ENCODE data around the gene RAB39B.
"Not testable (repeated sequence)": the region's sequence is repeated elsewhere in the genome, so short reads cannot be mapped to it uniquely, and the experiment has no call there.

RAB39B gene, protein sequence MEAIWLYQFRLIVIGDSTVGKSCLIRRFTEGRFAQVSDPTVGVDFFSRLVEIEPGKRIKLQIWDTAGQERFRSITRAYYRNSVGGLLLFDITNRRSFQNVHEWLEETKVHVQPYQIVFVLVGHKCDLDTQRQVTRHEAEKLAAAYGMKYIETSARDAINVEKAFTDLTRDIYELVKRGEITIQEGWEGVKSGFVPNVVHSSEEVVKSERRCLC

DNA sequence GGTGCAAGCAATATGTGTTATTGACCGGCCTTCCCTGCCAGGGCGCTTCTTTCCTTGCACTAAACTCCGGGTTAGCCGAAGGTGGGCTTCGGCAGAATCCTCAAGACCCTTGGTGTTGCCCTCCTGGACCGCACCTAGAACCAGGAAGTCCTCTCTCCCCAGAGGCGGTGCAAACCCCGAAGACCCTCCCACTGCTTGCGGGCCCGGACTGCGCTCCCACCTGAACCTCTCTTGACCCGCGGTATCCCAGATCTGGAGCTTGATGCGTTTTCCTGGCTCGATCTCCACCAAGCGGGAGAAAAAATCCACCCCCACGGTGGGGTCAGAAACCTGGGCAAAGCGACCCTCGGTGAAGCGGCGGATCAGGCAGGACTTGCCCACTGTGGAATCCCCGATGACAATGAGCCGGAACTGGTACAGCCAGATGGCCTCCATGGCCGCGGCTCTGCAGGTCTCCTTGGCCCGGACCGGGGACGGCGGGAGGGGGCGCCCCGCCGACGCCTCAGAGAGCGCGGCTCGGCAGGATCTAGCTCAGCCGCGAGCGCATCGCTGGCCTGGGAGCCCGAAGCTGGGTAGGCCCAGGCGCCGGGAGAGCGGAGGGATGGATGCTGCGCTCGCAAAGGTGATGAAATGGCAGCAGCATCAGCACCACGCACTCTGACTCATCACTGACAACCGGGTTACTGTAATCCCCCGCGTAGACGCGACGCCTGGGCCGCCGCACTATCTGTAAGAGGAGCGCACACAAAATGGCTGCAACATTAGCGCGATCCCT, at the start of gene RAB39B:
Gene RAB39B (minus strand): TSS at position 638 of the 775 bp plus-strand sequence. CDS start 203 bp downstream, at position 435.
- DNase-seq: peak; percentile 62 to 70

DNA sequence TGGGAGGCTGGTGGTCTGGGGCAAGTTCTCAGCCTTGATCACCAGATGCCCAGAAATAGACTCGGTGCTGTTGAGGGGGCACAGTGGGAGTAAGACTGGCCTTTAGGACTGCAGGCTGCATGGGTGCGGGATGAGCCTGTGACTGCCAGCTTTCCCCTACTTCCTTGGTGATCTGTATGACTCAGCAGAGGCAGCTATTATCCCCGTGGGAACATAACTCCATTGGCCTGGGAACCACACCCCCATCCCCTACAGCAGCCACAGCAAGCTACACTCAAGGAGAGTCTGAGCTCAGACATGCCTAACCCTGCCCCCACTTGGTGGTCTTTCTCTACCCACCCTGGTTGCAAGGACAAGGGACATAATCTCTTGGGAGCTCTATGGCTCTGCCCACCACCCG, 49.5 kb upstream of the RAB39B start:
- DNase-seq: no peak

DNA sequence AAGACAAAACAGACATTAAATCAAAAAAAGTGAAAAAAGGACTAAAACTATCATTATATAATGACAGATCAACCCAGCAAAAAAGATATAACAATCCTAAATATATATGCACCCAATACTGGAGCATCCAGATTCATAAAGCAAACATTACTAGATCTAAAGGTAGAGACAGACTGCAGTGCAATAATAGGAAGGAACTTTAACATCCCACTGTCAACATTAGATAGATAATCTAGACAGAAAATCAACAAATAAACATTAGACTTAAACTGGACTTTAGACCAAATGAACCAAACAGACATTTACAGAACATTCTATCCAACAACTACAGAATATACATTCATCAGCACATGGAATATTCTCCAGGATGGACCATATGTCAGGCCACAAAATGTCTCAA, 29.5 kb upstream of the RAB39B start:
- no peak for DNase-seq

DNA sequence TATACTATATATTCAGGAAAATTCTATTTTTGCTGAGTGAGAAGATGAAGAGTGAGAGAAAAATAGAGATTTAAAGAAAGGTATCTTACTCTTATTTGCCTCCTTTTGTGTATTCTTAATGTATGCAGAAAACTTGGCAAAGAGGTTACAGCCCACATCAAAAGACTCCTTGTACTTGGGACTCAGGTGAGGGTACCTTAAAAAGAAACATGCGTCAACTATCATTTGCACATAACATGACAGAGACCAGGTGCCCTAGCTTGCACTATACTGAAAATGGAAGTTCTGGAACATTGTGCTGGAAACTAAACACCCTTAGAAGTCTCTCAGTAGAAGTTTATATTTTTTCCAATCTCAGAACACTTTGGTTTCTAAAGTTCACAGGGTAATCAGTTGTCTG, 15.6 kb upstream of the RAB39B start:
- DNase-seq: no peak

DNA sequence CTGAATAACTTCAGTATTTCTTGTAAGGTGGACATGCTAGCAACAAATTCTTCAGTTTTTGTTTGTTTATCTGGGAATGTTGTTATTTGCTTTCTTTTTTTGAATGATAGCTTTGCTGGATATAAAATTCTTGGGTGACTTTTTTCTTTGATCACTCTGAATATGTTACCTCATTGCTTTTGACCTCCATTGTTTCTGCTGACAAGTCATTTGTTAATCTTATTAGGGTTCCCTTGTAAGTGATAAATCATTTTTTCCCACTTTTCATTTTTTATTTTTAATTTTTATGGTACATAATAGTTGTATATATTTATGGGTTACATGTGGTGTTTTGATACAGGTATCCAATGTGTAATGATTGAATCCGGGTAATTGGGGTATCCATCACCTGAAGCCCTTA, 6.7 kb upstream of the RAB39B start:
- DNase-seq: no peak

DNA sequence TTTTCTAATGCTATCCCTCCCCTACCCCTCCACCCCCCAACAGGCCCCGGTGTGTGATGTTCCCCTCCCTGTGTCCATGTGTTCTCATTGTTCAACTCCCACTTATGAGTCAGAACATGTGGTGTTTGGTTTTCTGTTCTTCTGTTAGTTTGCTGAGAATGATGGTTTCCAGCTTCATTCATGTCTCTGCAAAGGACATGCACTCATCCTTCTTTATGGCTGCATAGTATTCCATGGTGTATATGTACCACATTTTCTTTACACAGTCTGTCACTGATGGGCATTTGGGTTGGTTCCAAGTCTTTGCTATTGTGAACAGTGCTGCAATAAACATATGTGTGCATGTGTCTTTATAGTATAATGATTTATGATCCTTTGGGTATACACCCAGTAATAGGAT, 3.7 kb upstream of the RAB39B start:
- not testable (repeated sequence) for DNase-seq

DNA sequence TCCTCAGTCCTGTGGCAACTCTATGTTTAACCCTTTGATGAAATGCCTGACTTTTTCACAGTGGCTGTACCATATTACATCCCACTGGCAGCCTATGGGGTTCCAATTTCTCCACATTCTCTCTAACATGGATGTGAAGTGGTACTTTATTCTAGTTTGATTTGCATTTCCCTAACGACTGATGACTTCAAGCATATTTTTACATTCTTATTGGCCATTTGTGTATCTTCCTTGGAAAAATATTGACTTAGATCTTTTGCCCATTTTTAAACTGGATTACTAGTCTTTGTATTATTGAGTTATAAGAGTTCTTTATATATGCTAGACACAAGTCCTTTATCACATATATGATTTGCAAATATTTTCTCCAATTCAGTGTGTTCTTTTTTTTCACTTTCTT, 2.1 kb upstream of the RAB39B start:
- no peak for DNase-seq

DNA sequence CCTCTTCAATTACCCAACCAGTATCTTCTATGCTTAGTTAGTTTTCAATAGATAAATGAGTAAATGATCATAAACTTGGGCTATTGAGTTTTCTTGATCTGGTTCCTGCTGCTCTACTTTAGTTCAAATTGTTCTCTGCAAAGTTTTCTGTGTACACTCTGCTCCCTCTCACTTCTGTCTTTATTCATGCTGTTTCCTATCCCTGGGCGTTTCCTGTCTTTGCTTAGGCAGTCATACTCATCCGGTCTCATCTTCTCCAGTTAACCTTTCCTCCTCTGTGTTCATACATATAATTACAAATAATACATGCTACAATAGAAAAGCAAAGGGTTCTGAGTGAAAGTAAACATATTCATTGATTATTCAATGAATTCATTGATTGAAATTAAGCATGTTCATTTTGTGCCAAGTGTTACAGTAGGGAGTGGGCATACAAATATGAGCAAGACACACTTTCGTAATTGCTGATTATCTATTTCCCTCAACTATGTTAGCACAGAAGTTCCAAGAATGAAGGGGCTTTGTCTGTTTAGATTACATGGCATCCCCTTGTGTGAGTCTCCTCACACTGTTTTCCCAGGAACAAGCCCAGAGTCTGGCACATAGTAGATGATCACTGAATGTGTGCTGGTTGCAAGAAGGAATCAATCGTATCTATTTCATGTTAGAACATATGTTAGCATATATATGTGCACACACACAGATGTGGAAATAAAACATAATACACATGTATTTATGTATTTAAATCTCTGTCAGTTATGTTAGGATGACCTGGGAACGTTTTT, 1.1 kb downstream of the RAB39B start:
- no peak for DNase-seq

DNA sequence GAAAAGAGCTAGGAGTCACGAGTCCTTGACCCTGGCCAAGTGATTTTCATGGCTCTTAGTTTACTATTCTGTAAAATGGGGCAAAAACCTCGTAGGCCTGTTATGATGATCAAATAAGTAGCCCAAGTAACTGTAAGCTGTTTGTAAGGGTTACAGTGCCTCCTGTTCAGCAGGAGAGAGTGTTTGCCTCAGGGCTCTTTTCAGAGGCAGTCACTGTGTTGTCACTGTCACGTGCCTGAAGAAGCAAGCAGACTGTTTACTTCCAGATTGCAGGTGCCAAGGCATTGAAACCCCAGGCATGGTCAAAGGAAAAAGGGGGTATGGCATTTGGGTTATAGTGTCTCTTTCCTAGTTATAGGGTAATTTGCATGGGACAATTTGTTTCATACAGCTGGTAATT, 4.5 kb downstream of the RAB39B start:
- DNase-seq: no peak

DNA sequence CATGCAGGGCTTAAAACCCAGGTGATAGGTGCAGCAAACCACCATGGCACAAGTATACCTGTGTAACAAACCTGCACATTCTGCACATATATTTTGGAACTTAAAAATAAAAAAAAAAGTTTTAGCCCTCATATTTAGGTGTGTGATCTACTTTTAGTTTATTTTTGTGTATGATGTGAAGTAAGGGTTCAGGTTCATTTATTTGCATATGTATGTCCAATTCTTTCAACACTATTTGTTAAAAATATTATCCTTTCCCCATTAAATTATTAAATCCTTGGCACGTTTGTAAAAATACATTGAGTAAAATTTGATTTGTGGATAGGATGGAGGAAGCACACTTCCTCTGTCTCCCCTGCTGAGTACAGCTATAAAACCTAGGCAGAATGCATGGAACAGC, 12.9 kb downstream of the RAB39B start:
- no peak for DNase-seq

DNA sequence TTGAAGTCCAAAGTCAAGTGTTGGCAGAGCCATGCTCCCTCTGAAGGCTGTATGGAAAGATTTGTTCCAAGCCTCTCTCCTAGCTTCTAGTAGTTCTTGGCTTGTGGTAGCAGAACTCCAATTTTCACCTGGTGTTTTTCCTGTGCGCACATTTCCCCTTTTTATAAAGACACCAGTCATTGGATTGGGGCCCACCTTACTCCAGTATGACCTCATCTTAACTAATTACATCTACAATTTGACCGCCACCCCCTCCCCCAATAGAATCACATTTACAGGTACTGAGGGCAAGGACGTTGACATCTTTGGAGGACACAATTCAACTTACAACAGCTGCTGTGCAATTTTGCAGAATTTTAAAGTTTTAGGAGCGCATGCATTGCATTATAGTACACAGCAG, 16.8 kb downstream of the RAB39B start:
- DNase-seq: no peak

DNA sequence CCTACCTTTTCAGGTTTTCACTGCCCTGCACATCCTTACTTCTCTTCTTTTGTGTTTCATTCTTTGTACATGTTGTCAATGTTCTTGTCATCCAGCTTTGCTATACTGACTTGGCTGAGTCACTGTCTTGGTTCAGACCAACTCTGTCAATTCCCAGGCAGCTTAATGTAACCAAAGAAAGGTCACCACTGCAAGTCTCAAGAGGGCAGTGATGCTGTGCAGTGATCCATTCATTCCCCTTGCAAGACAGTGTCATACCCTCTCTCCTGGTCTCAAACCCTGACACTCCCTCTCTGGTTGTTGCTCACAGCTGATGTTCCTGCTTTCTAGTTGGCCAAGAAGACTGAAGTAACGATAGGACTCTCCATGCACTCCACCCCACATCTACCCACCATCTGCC, 17.5 kb downstream of the RAB39B start:
- DNase-seq: no peak

DNA sequence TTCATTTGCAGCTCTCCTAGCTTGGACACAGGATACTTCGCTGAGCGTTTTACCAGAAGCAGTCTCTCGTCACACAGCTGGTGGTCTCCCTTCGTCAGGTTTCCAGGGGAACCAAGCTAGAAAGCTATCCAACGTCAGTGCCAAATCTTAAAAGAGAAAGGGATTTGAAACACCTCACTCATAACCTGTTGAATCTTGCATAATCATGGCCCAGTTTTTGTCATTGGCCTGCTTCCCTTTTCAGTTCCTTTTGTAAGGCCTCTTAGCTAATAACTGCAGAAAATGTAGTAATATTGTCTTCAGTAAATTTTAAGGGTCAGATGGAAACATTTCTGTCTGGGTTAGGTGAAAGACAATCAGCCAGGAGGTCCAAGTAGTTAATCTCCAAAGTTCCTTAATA, 22.0 kb downstream of the RAB39B start:
- DNase-seq: no peak

DNA sequence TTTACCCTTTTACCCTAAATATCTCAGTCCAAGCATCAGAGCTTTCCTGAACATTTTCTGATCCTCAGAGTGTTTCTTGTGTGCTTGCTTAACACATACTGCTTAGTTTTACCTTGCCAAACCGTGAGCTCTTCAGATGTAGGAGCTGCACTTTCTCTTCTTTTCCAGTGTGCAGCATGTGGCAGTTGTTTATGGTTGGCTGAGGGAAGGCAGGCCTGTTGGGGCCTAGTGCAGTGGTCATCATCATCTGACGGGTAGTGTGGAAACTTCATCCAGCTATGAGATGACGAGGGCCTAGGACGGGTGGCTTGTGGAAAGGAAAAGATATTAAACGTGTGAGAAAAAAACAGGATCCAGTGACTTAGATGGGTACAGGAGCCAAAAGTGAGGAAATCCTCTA, 26.6 kb downstream of the RAB39B start:
- DNase-seq: no peak

DNA sequence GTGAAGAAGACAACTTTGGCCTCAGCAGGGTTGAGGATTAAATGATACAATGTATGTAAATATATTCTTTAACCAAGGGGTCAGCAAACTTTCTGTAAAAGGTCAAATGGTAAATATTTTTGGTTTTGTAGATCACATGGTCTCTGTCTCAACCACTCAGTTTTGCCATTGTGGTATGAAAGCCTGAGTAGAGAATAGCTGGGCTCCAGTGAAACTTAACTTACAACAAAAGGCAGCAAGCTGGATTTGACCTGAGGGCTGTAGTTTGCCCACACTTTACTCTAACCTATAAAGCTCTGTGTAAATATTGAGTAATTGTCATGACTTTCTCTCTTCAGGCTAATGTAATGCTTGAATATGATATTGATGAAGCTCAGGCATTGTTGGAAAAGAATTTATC, 28.4 kb downstream of the RAB39B start:
- DNase-seq: no peak

DNA sequence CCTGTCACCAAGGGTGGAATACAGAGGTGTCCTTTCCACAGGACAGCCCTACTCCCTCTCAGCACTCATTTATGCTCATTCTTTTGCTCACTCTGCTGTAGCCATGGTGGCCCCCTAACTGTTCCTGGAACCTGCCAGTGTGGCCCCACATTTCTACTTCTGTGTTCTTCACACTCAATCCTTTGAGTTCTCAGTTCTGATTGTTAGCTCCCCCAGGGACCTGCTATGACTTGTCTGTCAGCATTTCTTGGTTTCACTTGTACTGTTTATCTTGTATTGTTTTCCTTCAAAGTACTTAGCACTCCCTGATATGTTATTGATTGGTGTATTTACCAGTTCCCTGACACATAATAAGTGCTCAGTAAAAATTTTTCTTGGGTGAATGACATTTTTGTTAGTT, 33.1 kb downstream of the RAB39B start:
- no peak for DNase-seq

DNA sequence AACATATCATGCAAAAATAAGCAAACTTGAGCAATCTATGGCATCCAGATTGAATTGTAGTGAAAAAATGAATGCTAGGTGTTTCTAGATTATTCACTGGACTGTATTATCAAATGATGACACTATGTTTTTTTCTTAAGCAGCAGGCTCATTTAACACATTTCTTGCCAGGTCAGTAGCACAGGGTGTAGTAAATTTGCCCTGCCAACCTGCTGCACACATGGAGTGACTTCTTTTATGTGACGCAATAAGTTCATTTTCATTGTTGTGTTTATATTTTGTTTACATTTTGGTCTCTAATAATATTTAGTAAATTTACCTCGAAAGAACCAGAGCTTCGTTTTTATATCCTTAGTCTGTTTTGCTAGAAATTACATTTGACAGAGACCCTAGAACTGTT, 38.5 kb downstream of the RAB39B start:
- no peak for DNase-seq

DNA sequence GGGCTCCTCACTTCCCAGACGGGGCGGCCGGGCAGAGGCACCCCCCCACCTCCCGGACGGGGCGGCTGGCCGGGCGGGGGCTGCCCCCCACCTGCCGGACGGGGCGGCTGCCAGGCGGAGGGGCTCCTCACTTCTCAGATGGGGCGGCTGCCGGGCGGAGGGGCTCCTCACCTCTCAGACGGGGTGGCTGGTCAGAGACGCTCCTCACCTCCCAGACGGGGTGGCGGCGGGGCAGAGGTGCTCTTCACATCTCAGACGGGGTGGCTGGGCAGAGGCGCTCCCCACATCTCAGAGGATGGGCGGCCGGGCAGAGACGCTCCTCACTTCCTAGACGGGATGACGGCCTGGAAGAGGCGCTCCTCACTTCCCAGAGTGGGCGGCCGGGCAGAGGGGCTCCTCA, 40.5 kb downstream of the RAB39B start:
- DNase-seq: not testable (repeated sequence)

DNA sequence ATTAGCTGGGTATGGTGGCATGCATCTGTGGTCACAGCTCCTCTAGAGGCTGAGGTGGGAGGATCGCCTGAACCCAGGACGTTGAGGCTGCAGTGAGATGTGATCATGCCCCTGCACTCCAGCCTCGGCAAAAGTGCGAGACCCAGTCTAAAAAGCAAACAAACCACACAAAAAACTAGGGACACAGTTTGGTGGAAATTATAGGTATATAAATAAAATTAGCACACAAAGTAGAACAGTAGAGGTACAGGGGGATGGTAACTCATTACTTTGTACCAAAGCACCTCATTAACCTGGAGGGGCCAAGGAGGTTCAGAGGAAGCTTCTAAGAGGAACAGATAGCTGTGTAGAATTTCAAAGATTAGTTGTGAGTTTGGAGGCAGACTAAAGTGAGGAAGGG, 42.9 kb downstream of the RAB39B start:
- no peak for DNase-seq

DNA sequence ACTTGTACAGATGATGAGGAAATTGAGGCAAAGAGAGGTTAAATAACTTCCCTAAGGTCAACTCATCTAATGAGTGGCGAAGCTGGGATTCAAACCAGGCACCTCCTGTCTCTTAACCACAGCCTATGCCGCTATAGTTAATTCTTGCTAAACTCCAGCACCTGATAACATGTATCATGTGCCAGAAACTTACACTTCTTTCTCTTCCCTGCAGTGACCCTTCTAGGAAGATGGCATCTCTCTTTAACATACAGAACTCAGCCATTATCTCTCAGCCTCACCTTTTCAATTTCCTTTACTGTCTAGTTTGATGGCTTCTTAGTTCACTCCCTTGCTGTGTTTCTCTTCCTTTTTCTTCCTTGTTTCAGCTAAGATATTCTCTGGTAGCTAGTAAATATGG, 45.5 kb downstream of the RAB39B start:
- no peak for DNase-seq

DNA sequence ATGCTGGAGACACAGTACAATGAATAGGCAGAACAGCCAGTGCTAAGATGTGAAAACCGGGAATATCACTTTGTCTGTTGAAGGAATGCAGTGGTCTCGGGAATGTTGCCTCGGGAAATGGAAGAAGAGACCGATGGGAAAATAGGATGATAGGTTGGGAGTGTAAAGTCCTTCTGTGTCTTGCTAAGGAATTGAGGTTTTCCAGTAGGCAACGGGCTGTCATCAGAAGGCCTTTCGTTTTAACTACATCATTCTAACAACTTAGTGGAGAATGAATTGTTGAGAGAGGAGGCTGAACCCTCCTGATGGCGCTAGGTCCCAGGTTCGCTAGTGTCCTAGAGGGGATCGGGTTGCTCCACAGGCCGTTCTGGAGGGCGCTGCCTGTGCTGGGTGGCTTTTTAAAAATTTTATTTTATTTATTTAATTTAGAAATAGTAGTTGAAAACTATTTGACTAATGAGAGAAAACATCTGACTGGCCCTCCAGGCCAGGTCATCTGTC, 47.3 kb downstream of the RAB39B start:
- DNase-seq: no peak

DNA sequence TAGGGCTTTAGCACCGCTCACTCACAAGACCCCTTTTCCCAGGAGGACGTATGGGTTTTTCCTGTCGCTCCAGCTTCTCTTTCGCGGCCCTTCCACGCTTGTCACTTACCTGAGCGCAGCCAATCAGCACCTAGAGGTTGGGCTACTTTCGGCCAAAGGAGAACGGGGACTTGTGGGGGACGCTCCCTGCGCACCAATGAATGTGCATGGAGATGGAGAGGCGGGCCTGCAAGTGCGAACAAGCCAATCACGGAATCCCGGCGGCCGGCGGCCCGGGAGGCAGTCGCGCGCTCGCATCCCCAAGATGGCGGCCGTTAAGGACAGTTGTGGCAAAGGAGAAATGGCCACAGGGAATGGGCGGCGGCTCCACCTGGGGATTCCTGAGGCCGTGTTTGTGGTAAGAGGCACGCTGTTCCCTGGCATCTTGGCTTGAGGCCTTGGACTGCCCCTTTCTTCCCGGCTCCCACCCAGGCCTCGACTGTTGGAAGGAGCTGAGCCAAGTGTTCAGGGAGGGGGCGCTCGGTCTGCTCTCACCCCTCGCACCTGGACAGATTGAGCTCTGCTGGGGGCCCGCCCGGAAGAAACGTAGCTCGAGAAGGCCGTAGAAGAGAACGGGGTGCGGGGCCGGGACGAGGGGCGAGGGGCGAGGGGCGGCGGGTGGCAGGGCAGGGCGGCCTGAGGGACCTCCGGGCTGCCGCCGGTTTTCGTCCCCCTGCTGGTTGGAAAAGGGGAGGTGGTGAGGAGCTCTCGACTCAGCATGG, 47.9 kb downstream of the RAB39B start, which contains the start of gene VBP1:
Gene VBP1 (plus strand): TSS at position 282 of the 761 bp plus-strand sequence. CDS start 23 bp downstream, at position 305.
- peak; percentile 90 to 91 for DNase-seq

All from NCI-H1930 (cell line).